GM21619 (cell line): Measurements from ENCODE around the gene SGO1.

ENCODE experiments used
- ATAC-seq: cut with Tn5 transposase; IDR thresholded peaks from one replicate; pipeline ENCODE4 v1.9.1; 2021; ENCODE audit not compliant: unreplicated experiment

Gene SGO1

DNA sequence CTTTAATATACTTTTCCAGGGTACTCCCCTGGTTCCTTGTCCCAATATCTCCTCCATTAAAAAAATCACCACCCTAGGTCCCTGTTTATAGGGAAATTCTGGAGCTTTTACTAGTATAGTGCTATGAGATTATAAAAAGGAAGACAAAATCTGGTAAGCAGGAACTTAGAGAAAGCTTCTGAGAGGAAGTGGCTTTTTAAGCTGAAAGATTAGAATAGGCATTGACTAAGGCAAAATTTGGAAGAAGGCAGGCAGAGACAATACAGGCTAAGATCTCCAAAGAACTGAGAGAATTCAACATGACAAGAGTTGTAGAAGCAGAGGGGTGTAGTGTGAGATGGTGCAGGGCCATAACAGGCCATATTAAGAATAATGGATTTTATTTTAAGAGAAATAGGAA is 25.8 kb downstream of the SGO1 start:
- ATAC-seq, result no peak

DNA sequence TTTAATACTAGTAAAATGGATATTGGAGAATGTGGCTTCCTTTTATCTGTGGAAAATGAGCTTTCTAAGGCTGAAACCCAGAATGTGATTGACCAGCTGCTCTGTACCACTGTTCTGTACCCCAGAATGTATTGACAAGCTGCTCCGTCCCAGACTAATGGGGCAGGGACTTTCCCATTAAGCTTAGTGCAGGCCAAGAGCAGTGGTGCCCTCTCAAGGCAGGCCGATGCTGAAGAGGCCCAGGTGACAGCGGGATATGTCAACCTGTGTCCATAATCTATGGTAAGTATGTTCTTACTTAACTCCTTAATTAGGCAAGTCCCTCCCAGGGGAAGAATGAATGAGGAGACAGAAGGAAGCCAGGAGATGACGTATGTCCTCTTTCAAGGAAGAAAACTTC is 31.1 kb downstream of the SGO1 start:
- no peak for ATAC-seq

DNA sequence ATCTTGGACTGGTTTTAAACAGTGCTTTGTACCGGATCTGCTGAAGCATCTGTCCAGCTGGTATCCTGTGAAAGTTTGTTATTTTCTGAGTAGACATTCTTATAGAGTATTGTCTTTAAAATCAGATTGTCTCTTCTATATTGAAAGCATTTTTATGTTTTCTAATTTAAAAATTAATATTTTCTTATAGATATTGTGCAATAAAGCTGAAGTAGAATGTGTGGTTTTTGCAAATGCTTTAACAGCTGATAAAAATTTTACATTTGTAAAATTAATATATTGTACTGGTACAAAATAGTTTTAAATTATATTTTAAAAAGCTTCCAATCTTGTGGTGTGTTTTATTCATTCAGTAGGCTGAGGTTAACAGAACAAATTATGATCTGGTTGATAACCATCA is 31.9 kb downstream of the SGO1 start:
- no peak for ATAC-seq

DNA sequence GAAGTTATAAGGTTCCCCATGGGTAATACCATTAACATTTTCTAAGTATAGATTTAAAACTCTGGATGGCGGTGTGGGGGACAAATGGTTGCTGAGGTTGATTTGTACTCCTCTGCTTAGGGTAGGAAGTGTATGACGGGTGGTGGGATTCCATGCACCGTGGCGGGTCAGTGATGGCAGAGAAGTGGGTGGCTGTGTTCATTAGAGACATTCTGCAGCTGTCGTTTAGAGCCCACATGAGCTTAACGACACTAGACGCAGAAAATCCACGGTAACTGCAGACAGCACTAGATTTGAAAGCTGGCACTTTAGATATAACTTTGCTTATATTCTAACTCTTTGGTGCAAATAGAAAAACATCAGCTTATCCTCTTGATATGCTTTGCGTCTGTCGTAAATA is 37.5 kb downstream of the SGO1 start:
- ATAC-seq, result no peak

DNA sequence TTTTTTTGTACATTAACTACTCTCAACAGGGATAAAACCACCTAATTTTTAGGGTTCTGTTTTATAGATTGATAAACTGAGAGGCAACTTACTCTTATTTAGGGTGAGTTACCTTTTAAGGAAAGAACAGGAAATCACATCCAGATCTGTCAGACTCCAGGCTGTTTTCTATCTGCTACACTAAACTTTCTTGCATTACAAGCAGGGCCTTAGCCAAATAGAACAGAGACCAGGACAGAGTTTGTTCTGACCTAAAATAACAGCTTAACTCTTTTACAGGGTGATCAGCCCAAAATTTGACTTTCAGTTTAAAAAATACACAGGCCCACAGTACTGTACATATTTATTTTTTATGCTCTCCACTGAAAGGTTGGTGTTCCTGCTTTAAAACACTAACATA is 38.6 kb downstream of the SGO1 start:
- no peak for ATAC-seq

DNA sequence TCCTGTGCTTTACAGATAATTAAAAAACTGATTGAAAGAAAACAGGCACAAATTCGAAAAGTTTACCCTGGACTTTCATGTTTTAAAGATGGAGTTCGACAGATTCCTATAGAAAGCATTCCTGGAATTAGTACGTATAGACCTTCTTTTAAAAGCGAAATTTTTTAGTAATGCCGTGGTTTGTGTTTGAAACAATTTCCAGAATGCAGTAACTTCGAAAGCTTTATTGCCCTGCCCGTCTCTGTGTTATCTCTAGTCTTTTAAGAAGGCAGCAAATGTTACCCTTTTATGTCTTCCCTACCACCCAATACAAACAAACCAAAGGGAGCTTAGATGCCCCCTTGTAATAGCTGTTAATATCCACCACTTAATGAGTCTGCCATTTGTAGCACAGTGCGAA is 39.7 kb downstream of the SGO1 start:
- ATAC-seq, result no peak

DNA sequence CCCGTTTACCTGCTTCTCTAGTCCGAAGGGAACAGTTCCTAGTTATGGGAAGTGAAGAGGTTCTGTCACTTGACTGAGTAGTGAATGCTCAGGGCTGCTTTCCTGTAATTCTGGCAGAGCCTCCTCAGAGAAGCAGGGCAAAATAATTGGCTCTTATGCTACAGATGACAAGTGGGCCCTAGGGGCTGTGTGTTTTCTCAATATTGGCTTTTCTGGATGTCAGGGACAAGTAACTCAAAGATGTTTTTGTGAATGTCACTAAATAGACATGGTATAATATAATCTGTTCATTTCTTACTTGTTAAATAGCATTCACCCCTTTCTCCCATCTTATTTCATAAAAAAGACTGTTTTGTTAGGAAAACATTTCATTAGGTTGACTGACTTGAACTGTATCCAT is 40.1 kb downstream of the SGO1 start:
- ATAC-seq, result no peak

DNA sequence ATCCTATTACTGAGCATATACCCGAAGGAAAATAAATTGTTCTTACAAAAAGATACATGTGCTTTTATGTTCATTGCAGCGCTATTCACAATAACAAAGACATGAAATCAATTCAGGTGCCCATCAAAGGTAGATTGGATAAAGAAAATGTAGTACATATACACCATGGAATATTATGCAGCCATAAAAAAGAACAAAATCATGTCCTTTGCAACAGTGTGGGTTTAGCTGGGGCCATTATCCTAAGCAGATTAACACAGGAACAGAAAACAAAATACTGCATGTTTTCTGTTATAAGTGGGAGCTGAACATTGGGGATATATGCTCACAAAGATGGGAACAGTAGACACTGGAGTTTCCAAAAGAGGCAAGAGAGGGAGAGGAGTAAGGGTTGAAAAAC is 42.5 kb downstream of the SGO1 start:
- no peak for ATAC-seq

DNA sequence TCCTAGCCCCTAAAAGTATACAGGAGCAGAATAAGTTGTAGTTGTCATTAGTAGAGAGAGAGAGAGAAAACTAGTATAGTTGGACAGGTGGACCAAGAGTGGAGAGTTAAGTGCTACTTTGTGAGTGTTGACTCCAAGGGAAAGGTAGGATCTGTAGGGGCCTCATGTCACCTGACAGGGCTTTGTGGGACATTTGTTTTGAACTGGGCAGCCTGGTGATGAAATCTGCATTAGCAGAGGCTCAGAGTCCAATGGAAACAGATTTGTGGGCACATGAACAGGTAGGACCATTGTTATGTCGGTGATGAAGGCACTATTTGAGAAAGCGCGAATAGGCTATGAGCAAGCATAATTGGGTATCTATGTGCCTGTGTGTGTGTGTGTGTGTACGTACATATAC is 43.5 kb downstream of the SGO1 start:
- no peak for ATAC-seq

DNA sequence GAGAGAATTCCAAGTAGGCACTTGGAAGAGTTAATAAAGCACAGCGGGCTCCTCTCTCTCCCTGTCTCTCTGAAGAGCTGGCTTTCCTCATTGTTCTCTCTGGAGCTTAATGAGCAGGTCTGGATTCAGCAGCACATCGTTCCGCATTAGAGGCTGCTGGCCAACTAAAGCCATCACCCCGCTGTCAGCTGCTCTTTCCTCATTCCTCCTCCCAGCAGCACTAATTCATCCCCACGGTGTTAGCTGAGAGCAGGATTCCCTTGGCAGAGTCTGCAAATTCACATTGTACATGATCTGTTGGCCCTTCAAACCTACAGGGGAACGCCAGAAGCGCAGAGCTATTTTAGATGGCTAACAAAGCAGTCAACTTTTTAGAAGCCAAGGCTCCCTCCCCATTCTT is 44.2 kb downstream of the SGO1 start:
- no peak for ATAC-seq

DNA sequence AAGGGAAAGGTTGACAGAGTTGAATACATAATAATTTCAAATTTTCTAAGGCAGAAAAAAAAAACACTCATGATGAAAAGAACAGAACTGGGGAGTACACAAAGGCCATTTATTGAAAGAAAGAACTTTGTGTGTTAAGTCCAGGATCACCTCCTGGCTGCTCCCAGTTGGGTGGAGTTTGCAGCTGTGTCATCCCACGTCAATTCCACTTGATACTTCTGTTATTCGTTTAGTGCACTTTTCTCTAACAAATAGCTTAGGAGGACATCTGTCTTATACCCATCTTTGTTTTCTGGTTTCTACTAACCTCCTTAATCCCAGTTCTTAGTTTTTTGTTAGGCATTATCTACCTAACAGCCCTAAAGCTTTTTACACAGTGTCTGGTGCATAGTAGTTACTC is 44.7 kb downstream of the SGO1 start:
- no peak for ATAC-seq

DNA sequence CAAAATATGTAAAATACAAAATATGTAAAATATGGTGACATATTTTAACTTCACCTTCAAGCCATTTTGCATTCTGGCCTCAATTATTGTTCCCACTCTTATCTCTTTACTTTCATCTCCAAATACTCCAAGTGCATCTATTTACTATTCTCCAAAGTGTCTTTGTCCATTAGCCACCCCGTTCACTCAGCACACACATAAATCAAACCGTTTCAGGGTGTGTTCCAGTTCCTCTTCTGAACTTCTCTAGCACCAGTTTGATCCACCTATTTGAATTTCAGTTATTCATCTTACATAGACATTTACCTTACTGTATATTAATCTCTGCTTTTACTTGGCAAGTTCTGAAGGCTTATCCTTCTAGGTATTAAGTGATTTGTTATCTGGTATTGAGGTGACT is 45.1 kb downstream of the SGO1 start:
- no peak for ATAC-seq

DNA sequence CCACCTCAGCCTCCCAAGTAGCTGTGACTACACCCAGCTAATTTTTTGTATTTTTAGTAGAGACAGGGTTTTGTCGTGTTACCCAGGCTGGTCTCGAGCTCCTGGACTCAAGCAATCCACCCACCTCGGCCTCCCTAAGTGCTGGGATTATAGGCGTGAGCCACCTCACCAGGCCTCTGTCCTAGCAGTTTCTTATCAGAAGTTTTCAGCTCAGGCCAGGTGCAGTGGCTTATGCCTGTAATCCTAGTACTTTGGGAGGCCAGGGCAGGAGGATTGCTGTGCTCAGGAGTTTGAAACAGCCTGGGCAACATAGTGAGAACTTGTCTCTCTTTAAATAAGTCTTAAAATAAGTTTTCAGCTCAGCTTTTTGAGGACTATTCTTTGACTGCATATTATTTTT is 48.4 kb downstream of the SGO1 start:
- no peak for ATAC-seq

DNA sequence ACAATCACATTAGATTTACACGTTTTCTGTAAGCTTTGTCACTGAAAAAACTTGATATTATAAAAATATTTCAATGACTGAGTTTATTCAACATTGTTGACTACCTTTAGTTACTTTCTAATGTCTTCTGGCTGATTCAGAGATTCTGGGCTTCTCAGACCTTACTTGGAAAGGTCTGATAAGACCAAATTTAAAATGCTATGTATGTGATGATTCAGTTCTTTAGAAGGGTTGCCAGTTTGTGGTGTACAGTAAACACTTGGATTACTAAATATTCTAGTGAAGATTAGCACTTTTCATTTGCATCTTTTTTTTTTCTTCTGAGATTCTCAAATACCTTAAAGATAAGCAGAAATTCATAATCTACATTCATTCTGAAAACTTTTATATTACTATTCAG is 49.8 kb downstream of the SGO1 start:
- ATAC-seq, result no peak

DNA sequence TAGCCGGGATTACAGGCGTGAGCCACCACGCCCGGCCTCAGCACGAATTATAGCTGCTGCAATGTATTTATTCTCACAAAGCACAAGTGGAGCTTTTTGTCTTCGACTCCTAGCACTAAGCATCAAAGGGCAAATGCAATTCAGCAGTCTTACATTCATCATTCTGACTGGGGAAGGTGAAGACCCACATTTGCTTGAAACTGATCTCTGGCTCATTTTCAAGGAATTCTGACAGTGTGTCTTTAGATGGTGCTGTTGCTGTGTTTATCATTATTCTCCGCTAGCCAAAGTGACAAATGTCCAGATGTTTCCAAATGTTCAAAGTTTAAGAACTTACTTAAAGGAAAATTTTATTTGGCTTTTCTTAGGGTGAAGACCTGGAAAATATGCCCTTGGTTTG is 55.9 kb downstream of the SGO1 start:
- no peak for ATAC-seq

DNA sequence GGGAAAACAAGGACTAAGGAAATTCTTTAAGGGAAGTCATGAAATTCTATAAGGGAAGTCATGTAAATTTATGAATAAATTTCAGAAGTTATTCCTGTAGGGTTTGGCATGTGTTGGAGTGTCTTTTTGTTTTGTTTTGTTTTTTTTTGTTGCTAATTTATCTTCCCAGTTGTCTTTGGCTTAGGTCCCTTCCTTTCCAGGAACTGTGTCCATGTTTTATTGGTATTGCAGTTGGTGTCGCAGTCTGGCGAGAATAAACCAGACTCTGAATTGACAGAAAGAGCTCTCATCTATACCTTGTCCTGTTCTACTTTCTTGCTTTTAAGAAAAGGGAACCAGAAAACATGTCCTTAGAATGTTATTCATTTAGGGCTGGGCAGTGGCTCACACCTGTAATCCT is 57.6 kb downstream of the SGO1 start:
- ATAC-seq, result no peak

DNA sequence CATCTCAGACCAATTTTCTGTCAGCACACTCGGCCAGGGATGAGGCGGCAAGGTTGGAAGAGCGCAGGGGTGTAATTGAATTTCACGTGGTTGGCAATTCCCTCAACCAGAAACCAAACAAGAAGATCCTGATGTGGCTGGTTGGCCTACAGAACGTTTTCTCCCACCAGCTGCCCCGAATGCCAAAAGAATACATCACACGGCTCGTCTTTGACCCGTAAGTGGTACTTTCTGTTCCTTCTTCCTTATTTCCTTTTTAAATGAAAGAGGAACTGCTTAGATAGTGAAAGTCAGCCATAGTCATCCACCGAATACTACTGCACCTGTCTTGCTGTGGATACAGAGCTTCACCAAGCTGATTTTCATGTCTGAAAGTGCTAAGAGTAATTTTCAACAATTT is 60.1 kb downstream of the SGO1 start:
- peak; percentile 100 for ATAC-seq

DNA sequence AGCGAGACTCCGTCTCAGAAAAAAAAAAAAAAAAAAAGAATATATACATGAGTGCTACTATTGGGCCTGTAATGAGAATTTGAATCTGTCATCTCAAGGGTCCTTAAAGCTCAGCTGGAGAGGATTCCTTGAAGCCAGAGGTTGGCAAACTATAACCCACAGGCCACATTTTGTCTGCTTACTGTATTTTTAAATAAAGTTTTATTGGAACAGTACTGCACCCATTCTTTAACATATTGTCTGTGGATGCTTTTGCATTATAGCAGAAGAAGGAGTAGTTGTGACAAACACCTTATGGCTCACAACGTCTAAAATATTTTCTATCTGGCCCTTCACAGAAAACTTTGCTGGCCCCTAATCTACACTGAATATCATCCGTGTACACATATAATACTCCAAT is 60.7 kb downstream of the SGO1 start:
- no peak for ATAC-seq

DNA sequence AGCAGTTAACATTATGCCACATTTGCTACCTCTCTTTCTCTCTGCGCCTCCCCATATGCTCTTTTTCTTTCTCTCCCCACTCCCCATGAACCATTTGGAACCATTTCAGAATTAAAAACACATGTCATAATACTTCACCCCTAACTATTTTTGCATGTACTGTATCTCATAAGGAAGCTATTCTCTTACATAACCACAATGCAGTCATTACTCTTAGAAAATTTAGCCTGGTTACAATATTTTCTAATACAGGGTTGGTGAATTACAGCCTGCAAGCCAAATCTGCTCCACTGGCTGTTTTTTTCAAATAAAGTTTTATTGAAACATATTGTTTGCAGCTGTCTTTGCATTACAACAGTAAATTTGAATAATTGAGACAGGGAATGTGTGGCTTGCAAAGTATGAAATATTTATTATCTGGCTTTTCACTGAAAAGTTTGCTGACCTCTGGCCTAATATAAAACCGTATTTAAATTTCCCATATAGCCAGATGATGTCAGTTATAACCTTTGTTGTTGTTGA is 62.8 kb downstream of the SGO1 start:
- no peak for ATAC-seq

DNA sequence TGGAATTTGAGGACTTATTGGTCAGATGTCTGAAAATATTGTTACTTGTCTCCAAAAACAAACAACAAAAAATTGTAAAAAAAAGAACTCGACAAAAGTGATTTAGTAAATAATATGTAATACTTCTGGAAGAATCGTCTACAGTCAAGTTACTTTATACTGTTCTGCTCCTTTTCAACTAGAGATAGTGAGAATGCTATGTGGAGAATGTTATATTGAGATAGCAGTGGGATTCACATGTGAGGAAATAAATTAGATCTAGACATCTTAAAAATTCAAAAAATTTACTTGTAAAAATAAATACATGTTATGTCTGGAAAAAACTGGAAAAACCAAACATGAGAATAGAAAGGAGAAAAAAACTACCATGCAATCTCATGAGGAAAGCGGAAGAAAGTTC is 64.9 kb downstream of the SGO1 start:
- ATAC-seq, result no peak
